T-helper 2 cell treated with Interferon-gamma antibody and Interleukin-4, amounts not matched to agents 5 μg/mL and 100 μg/mL, for 36 hours (primary cell): ENCODE measurements around the gene EI24.
A peak's percentile ranks its signal among the peaks of the same experiment; 100 is the strongest.
"Not testable (repeated sequence)": the region's sequence is repeated elsewhere in the genome, so short reads cannot be mapped to it uniquely, and the experiment has no call there.

ENCODE experiments used
- DNase-seq: peaks from one replicate; pipeline ENCODE4 v3.0.0; 2021; ENCODE audit warnings: low spot score
- H3K27ac Mint-ChIP-seq: one replicate; pipeline ENCODE4 v1.8.0; 2021; ENCODE audit warnings: mild to moderate bottlenecking, mixed read lengths
- H3K27me3 Mint-ChIP-seq: one replicate; pipeline ENCODE4 v1.8.0; 2021; ENCODE audit warnings: low read depth, mixed read lengths
- H3K36me3 Mint-ChIP-seq: one replicate; pipeline ENCODE4 v1.8.0; 2021; ENCODE audit warnings: low read depth, mixed read lengths
- H3K4me1 Mint-ChIP-seq: one replicate; pipeline ENCODE4 v1.8.0; 2021; ENCODE audit warnings: low read depth, mixed read lengths
- H3K4me3 Mint-ChIP-seq: one replicate; pipeline ENCODE4 v1.8.0; 2022; ENCODE audit warnings: mild to moderate bottlenecking, moderate library complexity, mixed read lengths
- H3K9me3 Mint-ChIP-seq: one replicate; pipeline ENCODE4 v1.8.0; 2021; ENCODE audit warnings: mixed read lengths

Gene EI24

DNA sequence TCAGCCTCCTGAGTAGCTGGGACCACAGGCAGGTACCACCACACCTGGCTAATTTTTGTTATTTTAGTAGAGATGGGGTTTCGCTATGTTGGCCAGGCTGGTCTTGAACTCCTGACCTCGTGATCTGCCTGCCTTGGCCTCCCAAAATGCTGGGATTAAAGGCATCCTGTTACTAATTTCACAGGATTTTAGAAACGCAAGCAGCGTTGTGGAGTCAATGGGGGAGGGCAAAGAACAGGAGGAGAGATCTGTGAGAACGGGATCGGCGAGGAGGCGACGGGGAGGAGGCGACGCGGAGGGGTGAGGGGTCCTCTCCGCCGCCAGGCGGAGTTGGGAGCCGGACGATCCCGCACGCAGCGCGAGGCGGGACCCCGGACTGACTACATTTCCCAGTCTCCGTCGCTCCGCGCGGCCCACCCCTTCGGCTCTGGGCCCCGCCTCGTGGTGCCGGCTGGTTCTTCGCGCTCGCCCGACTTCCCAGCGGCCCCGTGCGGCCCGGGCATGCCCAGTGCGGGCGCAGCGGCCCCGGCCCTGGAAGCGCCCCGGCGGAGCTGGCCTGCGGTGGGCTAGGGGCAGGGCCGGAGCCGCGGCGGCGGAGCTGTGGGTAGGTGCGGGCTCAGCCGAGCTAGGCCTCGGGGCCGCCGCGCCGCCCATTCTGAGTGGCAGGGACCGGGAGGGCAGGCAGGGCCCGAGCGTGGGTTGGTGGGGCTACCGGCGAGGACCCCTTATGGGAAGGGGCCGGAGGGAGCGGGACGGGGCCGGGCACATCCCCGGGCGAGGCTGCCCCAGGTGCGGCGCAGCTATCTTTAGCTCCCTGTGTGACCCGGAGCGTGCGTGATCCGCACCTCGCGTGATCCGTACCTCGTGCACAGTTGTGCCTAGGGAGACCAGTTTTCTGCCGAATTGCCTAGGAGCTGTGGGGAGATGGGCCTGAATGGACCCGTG lies at the start of gene EI24:
Gene EI24 (plus strand): TSS at position 508 of the 945 bp plus-strand sequence. CDS start 3,051 bp downstream, outside the sequence.
- Mint-ChIP-seq H3K9me3 (no peaks in the 10 kb centered on the region), H3K4me3 (peak within 1 kb of the TSS; percentile 95)
- DNase-seq: peak; percentile 89

DNA sequence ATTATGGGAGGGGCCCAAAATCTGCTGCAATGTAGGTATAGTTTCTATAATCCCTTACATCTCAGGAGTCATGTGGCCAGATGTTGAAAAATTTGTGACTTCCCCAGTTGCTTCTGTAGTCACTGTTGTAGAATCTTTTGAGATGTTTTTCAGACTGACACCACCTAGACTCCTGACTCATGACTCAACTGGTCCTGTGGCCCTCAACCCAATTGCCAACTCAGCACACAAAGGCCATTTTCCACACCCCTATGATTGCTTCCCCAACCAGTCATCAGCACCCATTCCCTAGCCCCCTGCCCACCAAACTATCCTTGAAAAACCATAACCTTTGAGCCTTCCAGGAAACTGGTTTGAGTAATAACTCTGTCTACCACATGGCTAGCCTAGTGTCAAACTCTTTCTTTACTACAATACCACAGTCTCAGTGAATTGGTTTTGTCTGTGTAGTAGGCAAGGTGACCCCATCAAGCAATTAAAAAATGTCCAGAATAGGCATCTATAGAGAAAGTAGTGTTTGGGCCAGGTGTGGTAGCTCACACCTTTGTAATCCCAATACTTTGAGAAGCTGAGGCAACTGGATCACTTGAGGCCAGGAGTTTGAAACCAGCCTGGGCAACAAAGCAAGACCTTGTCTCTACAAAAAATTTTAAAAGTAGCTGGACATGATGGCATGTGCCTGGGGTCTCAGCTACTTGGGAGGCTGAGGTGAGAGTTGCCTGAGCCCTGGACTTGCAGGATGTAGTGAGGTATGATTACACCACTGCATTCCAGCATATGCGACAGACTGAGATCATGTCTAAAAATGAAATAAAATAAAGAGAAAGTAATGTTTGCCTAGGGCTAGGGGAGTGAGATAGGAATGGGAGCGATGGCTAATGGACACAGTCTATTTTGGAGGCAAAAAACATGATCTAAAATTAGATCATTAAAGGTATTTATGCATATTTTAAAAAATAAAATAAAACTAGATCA lies 49.1 kb upstream of the EI24 start:
- Mint-ChIP-seq H3K36me3 (peaks cover under 1% of the 10 kb centered on the region), H3K27ac (no peak overlapping the region)

More for the DNA sequence above, at the start of gene EI24:
- Mint-ChIP-seq H3K4me1 (peaks cover 20% of the 10 kb centered on the region), H3K27ac (peak within 1 kb of the TSS; percentile 92), H3K36me3 (peaks cover 23% of the 10 kb centered on the region), H3K27me3 (peaks cover 3% of the 10 kb centered on the region)

DNA sequence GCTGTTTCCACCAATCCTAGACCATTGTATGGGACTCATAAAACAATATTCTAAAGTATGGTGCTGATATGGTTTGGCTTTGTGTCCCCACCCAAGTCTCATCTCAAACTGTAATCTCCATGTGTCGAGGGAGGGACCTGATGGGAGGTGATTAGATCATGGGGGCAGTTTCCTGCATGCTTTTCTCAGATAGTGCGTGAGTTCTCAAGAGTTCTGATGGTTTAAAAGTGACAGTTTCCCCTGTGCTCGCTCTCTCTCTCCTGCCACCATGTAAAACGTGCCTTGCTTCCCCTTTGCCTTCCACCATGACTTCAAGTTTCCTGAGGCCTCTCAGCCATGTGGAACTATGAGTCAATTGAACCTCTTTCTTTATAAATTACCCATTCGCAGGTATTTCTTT lies 44.0 kb upstream of the EI24 start:
- peaks cover 14% of the 10 kb centered on the region for H3K9me3 Mint-ChIP-seq
- H3K4me3 Mint-ChIP-seq: no peak overlapping the region
- H3K4me1 Mint-ChIP-seq: no peaks in the 10 kb centered on the region
- no peak overlapping the region for H3K27ac Mint-ChIP-seq
- DNase-seq: no peak
- H3K36me3 Mint-ChIP-seq: peaks cover 1% of the 10 kb centered on the region
- H3K27me3 Mint-ChIP-seq: peaks cover 3% of the 10 kb centered on the region

More for the DNA sequence above, 49.1 kb upstream of the EI24 start:
- H3K4me3 Mint-ChIP-seq: no peak overlapping the region
- DNase-seq: peak; percentile 9
- H3K4me1 Mint-ChIP-seq: peaks cover 8% of the 10 kb centered on the region
- H3K9me3 Mint-ChIP-seq: peaks cover 7% of the 10 kb centered on the region
- no peaks in the 10 kb centered on the region for H3K27me3 Mint-ChIP-seq

DNA sequence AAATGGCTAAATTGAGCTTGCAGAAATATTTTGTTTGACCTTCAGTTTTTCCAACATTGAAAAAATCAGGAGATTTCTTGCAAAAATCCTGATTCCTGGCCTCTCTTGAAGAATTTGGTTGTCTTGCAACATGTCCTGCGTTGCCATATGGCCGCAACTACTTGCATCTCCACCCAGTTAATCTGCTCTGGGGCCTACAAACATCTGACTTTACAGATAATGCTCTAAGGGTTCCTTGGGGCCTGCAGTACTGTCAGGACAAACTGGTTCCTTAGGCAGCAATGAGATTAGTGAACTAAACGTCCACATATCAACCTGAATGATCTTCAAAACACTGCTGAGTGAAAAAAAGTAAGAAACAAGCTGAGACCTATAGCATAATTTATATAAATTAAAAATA lies 36.6 kb upstream of the EI24 start:
- Mint-ChIP-seq H3K4me3 (no peak overlapping the region), H3K27ac (no peak overlapping the region), H3K9me3 (no peaks in the 10 kb centered on the region), H3K4me1 (no peaks in the 10 kb centered on the region), H3K27me3 (peaks cover 6% of the 10 kb centered on the region), H3K36me3 (no peaks in the 10 kb centered on the region)
- no peak for DNase-seq

DNA sequence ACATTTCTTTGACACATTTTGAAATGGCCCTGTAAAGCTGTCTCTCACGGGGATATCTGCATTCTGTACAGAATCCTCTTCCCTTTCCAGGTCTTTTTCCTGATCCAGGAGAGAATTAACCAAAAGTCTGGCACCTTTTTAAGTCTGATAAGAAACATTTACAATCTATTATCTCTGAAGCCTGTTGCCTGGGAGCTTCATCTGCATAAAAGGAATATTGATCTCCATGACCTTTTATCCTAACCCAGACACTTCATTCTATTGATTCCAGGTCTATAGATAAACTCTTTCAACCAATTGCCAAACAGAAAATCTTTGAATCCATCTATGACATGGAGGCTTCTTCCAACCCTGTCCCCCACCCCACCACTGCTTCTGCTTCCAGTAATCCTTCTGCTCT lies 33.7 kb upstream of the EI24 start:
- Mint-ChIP-seq H3K27me3 (peaks cover 3% of the 10 kb centered on the region), H3K27ac (no peak overlapping the region), H3K4me3 (no peak overlapping the region), H3K36me3 (no peaks in the 10 kb centered on the region), H3K4me1 (no peaks in the 10 kb centered on the region), H3K9me3 (no peaks in the 10 kb centered on the region)
- no peak for DNase-seq

DNA sequence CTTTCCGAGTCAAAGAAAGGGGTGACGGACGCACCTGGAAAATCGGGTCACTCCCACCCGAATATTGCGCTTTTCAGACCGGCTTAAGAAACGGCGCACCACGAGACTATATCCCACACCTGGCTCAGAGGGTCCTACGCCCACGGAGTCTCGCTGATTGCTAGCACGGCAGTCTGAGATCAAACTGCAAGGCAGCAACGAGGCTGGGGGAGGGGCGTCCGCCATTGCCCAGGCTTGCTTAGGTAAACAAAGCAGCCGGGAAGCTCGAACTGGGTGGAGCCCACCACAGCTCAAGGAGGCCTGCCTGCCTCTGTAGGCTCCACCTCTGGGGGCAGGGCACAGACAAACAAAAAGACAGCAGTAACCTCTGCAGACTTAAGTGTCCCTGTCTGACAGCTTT lies 32.4 kb upstream of the EI24 start:
- not testable (repeated sequence) for H3K4me3 Mint-ChIP-seq, DNase-seq, H3K4me1 Mint-ChIP-seq, H3K36me3 Mint-ChIP-seq, H3K27me3 Mint-ChIP-seq, H3K27ac Mint-ChIP-seq, H3K9me3 Mint-ChIP-seq

GRCh38 chr11:125542709-125543108 lies 26.6 kb upstream of the EI24 start:
- Mint-ChIP-seq H3K36me3 (no peaks in the 10 kb centered on the region), H3K4me3 (no peak overlapping the region)

GRCh38 chr11:125550780-125551179 lies 18.5 kb upstream of the EI24 start:
- no peaks in the 10 kb centered on the region for H3K4me1 Mint-ChIP-seq
- no peak overlapping the region for H3K4me3 Mint-ChIP-seq
- no peak for DNase-seq
- no peaks in the 10 kb centered on the region for H3K27me3 Mint-ChIP-seq
- H3K27ac Mint-ChIP-seq: no peak overlapping the region
- H3K36me3 Mint-ChIP-seq: peaks cover 4% of the 10 kb centered on the region
- peaks cover 44% of the 10 kb centered on the region for H3K9me3 Mint-ChIP-seq

More at GRCh38 chr11:125542709-125543108, 26.6 kb upstream of the EI24 start:
- no peak overlapping the region for H3K27ac Mint-ChIP-seq
- H3K27me3 Mint-ChIP-seq: no peaks in the 10 kb centered on the region
- no peaks in the 10 kb centered on the region for H3K4me1 Mint-ChIP-seq
- DNase-seq: no peak
- H3K9me3 Mint-ChIP-seq: peaks cover 14% of the 10 kb centered on the region

- no peak overlapping the region for H3K27ac Mint-ChIP-seq
- no peak overlapping the region for H3K4me3 Mint-ChIP-seq
- H3K27me3 Mint-ChIP-seq: no peaks in the 10 kb centered on the region
- H3K36me3 Mint-ChIP-seq: peaks cover 4% of the 10 kb centered on the region
- no peaks in the 10 kb centered on the region for H3K4me1 Mint-ChIP-seq
- H3K9me3 Mint-ChIP-seq: peaks cover 45% of the 10 kb centered on the region
- DNase-seq: no peak
These were observed 17.4 kb upstream of the EI24 start for GRCh38 chr11:125551835-125552342.

DNA sequence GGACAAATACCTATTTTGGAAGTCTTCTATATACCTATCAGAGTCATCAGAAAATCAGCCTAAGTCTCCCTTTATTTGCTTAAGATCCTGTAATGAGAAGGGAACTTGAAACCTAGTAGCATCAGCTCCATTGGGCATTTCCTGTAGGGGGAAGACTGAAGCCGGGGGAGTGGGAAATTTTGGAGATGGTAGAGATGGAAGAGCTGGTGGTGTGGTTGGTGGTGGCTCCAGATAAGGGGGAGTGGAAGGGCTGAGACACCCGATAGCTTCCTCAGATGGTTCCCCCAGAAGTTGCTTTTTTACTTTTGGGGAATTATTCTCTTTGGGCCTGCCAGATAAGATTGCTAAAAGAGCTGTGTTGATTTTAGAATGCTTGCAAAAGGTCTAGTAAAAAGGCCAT lies 16.4 kb upstream of the EI24 start:
- H3K36me3 Mint-ChIP-seq: peaks cover 4% of the 10 kb centered on the region
- no peak overlapping the region for H3K4me3 Mint-ChIP-seq
- H3K27me3 Mint-ChIP-seq: no peaks in the 10 kb centered on the region
- H3K9me3 Mint-ChIP-seq: peaks cover 45% of the 10 kb centered on the region
- H3K4me1 Mint-ChIP-seq: no peaks in the 10 kb centered on the region
- no peak for DNase-seq
- H3K27ac Mint-ChIP-seq: no peak overlapping the region

DNA sequence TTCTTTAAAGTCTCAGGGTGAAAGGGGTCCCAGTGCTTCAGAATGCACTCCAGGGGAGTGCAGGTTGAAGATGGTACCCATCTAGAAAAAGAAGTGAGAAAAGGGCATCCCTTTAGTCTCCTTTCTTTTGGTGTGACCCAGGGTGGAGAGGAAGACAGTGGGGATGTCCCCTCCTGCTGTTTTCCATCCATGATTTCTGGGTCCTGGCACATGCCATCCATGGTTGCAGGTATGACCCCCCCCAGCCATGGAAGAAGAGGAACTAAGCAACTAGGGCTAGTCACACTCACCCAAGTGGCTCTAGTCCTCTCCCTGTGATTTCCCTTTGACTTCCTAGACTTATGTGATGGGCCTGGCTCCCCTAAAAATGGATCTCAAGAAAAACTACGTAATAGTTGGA lies 15.9 kb upstream of the EI24 start:
- Mint-ChIP-seq H3K4me1 (no peaks in the 10 kb centered on the region), H3K9me3 (peaks cover 45% of the 10 kb centered on the region), H3K4me3 (no peak overlapping the region), H3K27ac (no peak overlapping the region), H3K27me3 (no peaks in the 10 kb centered on the region), H3K36me3 (peaks cover 4% of the 10 kb centered on the region)
- no peak for DNase-seq

- H3K4me3 Mint-ChIP-seq: no peak overlapping the region
- no peaks in the 10 kb centered on the region for H3K4me1 Mint-ChIP-seq
- H3K27me3 Mint-ChIP-seq: no peaks in the 10 kb centered on the region
- peaks cover 4% of the 10 kb centered on the region for H3K36me3 Mint-ChIP-seq
- no peak for DNase-seq
- H3K9me3 Mint-ChIP-seq: peaks cover 45% of the 10 kb centered on the region
- H3K27ac Mint-ChIP-seq: no peak overlapping the region
These were observed 15.2 kb upstream of the EI24 start for GRCh38 chr11:125554038-125554437.

GRCh38 chr11:125559888-125560287 lies 9.4 kb upstream of the EI24 start:
- Mint-ChIP-seq H3K4me1 (no peaks in the 10 kb centered on the region), H3K9me3 (peaks cover 9% of the 10 kb centered on the region), H3K27me3 (peaks cover 3% of the 10 kb centered on the region), H3K4me3 (no peak overlapping the region), H3K36me3 (no peaks in the 10 kb centered on the region), H3K27ac (no peak overlapping the region)
- DNase-seq: no peak

GRCh38 chr11:125561924-125562323 lies 7.4 kb upstream of the EI24 start:
- no peaks in the 10 kb centered on the region for H3K4me1 Mint-ChIP-seq
- no peaks in the 10 kb centered on the region for H3K36me3 Mint-ChIP-seq
- H3K9me3 Mint-ChIP-seq: no peaks in the 10 kb centered on the region
- H3K27ac Mint-ChIP-seq: no peak overlapping the region
- H3K27me3 Mint-ChIP-seq: peaks cover 3% of the 10 kb centered on the region
- DNase-seq: no peak
- no peak overlapping the region for H3K4me3 Mint-ChIP-seq
